Neuronal stem cell (in vitro differentiated cells): ENCODE measurements around the gene YBX1.
"Not testable (repeated sequence)": the region's sequence is repeated elsewhere in the genome, so short reads cannot be mapped to it uniquely, and the experiment has no call there.

Experiments used
- DNase-seq: peaks from one replicate; pipeline ENCODE4 v3.0.0-alpha.2; 2013; ENCODE audit warnings: low spot score
- H2AFZ ChIP-seq: one replicate; pipeline ENCODE4 v1.6.1; 2013; ENCODE audit warnings: mild to moderate bottlenecking, low read length, inconsistent platforms
- H2AK5ac ChIP-seq: 2 replicates; pipeline ENCODE4 v1.6.1; 2013; ENCODE audit warnings: low read depth, mild to moderate bottlenecking, inconsistent platforms, low read length, moderate library complexity, mixed read lengths
- H2BK120ac ChIP-seq: 2 replicates; pipeline ENCODE4 v1.6.1; 2013; ENCODE audit warnings: low read depth, mild to moderate bottlenecking, inconsistent platforms, low read length, moderate library complexity, mixed read lengths
- H2BK12ac ChIP-seq: one replicate; pipeline ENCODE4 v1.6.1; 2013; ENCODE audit warnings: low read length, inconsistent platforms
- H2BK15ac ChIP-seq: 2 replicates; pipeline ENCODE4 v1.6.1; 2013; ENCODE audit warnings: mild to moderate bottlenecking, low read length, inconsistent platforms, mixed read lengths
- H2BK5ac ChIP-seq: one replicate; pipeline ENCODE4 v1.6.1; 2013; ENCODE audit warnings: inconsistent platforms, mild to moderate bottlenecking, low read length, moderate library complexity
- H3K14ac ChIP-seq: one replicate; pipeline ENCODE4 v1.6.1; 2013; ENCODE audit warnings: low read length, inconsistent platforms
- H3K18ac ChIP-seq: 2 replicates; pipeline ENCODE4 v1.6.1; 2013; ENCODE audit warnings: low read length, inconsistent platforms
- H3K23ac ChIP-seq: 2 replicates; pipeline ENCODE4 v1.6.1; 2013; ENCODE audit warnings: low read depth, mild to moderate bottlenecking, mixed read lengths, low read length, inconsistent platforms; ENCODE audit not compliant: poor library complexity
- H3K27ac ChIP-seq: replicated peaks from 3 replicates; pipeline ENCODE4 v1.5.1; 2013; ENCODE audit warnings: low read length, inconsistent platforms
- H3K27me3 ChIP-seq, 3 experiments: 2 replicates each; pipeline ENCODE4 v1.6.1; 2013; ENCODE audit warnings: low read length in 3 of 3, mild to moderate bottlenecking in 2 of 3, inconsistent platforms in 1 of 3, low read depth in 1 of 3, mixed read lengths in 1 of 3, moderate library complexity in 1 of 3; ENCODE audit not compliant: control insufficient read depth in 3 of 3, insufficient read depth in 3 of 3
- H3K36me3 ChIP-seq, 2 donors: replicated peaks in 1 of 2; 2 replicates each; pipeline ENCODE4 v1.6.1; 2013; ENCODE audit warnings: low read length in 2 of 2; ENCODE audit not compliant: control insufficient read depth in 2 of 2, insufficient read depth in 2 of 2
- H3K4ac ChIP-seq: 2 replicates; pipeline ENCODE4 v1.6.1; 2013; ENCODE audit warnings: inconsistent platforms, mild to moderate bottlenecking, low read length, moderate library complexity
- H3K4me1 ChIP-seq, 2 donors: 1 replicate in 1 of 2; 2 replicates in 1 of 2; pipeline ENCODE4 v1.6.1; 2013; ENCODE audit warnings: low read length in 2 of 2, low read depth in 1 of 2; ENCODE audit not compliant: control insufficient read depth in 2 of 2, insufficient read depth in 1 of 2
- H3K4me2 ChIP-seq: one replicate; pipeline ENCODE4 v1.6.1; 2013; ENCODE audit warnings: mild to moderate bottlenecking, low read length, inconsistent platforms; ENCODE audit not compliant: insufficient read depth, poor library complexity, severe bottlenecking
- H3K4me3 ChIP-seq, 2 donors: 2 replicates each; pipeline ENCODE4 v1.5.1; 2013; ENCODE audit warnings: low read length in 2 of 2, mild to moderate bottlenecking in 2 of 2, inconsistent platforms in 1 of 2, moderate library complexity in 1 of 2
- H3K79me1 ChIP-seq: one replicate; pipeline ENCODE4 v1.6.1; 2013; ENCODE audit warnings: low read depth, mild to moderate bottlenecking, inconsistent platforms, low read length, moderate library complexity
- H3K9ac ChIP-seq: one replicate; pipeline ENCODE4 v1.6.1; 2013; ENCODE audit warnings: mild to moderate bottlenecking, low read depth, low read length, inconsistent platforms; ENCODE audit not compliant: poor library complexity
- H3K9me3 ChIP-seq, 2 donors: replicated peaks in 1 of 2; 2 replicates each; pipeline versions ENCODE3 to v1.6.1; 2013; ENCODE audit warnings: low read length in 2 of 2, mild to moderate bottlenecking in 2 of 2, inconsistent platforms in 1 of 2, low read depth in 1 of 2, mixed read lengths in 1 of 2, moderate library complexity in 1 of 2; ENCODE audit not compliant: control insufficient read depth in 2 of 2, insufficient read depth in 1 of 2
- H4K8ac ChIP-seq: one replicate; pipeline ENCODE4 v1.6.1; 2013; ENCODE audit warnings: low read depth, mild to moderate bottlenecking, inconsistent platforms, low read length, moderate library complexity
- H4K91ac ChIP-seq: one replicate; pipeline ENCODE4 v1.6.1; 2013; ENCODE audit warnings: low read length, low read depth, mild to moderate bottlenecking, inconsistent platforms; ENCODE audit not compliant: poor library complexity
- WGBS, 2 donors: extraction: QIAGEN DNeasy Blood & Tissue Kit; methylation state at CpG; one replicate each; pipeline ENCODE4 v1.1.7; 2013; ENCODE audit warnings: missing lambda C conversion rate in 2 of 2, mixed read lengths in 1 of 2; ENCODE audit not compliant: insufficient read length in 2 of 2, insufficient replicate concordance in 1 of 2; ENCODE audit errors: extremely low coverage in 2 of 2; 5-methylcytosine and 5-hydroxymethylcytosine counted together

The YBX1 gene

DNA sequence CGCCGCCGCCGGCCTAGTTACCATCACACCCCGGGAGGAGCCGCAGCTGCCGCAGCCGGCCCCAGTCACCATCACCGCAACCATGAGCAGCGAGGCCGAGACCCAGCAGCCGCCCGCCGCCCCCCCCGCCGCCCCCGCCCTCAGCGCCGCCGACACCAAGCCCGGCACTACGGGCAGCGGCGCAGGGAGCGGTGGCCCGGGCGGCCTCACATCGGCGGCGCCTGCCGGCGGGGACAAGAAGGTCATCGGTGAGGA is 193 bp downstream of the YBX1 start:
- peak overlapping the region; percentile 61 for H3K27ac ChIP-seq

DNA sequence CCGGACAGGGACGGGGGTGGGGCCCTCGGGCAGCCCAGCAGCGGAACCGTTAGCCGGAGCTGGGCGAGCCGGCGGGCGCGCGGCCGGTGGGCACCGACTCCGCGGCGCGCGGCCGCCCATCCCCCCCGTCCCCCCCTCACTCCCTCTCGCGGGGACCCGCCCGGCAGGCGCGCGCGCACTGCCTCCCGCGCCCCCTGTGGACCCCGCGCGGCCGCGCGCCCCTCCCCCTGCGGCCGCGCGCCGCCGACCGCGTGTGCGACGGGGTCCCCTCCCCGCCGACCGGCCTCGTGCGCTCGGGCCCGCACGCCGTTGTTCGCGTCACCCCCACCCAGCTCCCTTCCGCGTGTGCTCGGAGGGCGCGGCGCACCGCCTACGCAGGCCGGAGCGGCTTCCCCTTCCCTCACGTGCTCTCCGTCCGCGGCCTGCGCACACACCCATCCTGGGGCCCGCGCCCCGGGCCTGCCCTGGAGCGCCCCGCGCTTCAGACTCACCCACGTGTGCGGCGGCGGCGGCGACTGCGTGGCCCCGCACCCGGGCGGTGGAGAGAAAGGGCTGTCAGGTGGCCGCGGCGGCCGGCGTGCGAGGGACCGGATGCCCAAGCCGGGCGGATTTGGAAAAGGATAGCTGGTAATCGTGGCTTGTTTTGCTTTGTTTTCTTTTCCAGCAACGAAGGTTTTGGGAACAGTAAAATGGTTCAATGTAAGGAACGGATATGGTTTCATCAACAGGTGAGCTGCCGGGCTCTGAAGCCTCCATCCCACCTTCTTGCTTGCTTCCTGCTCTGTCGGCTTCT is 717 bp downstream of the YBX1 start:
- peak overlapping the region; percentile 96 for H3K9ac ChIP-seq
- peak overlapping the region; percentile 46 for H4K91ac ChIP-seq
- peak overlapping the region; percentile 89 for H3K18ac ChIP-seq
- H3K4ac ChIP-seq: no peak overlapping the region
- no peak overlapping the region for H2BK12ac ChIP-seq
- H3K14ac ChIP-seq: peak overlapping the region; percentile 56
- H3K36me3 ChIP-seq: peaks cover 20 to 47% of the 10 kb centered on the region in 2 donors
- H4K8ac ChIP-seq: no peak overlapping the region
- peak overlapping the region; percentile 59 for H3K23ac ChIP-seq
- H2BK5ac ChIP-seq: no peak overlapping the region
- peak overlapping the region; percentile 68 to 99 for H3K4me3 ChIP-seq
- peak overlapping the region; percentile 61 for H3K27ac ChIP-seq
- H3K4me2 ChIP-seq: peak overlapping the region; percentile 70
- peak; percentile 57 for DNase-seq
- no peak overlapping the region for H2AFZ ChIP-seq
- H3K27me3 ChIP-seq: no peaks in the 10 kb centered on the region
- no peaks in the 10 kb centered on the region for H3K79me1 ChIP-seq
- WGBS, 2 donors: no CpG with 5 or more reads among the region's 103 CpGs
- peaks cover 10 to 23% of the 10 kb centered on the region in 2 donors for H3K4me1 ChIP-seq
- H2AK5ac ChIP-seq: no peak overlapping the region
- no peaks in the 10 kb centered on the region for H3K9me3 ChIP-seq
- no peak overlapping the region for H2BK120ac ChIP-seq
- H2BK15ac ChIP-seq: no peak overlapping the region

More for the DNA sequence above, 193 bp downstream of the YBX1 start:
- H2AFZ ChIP-seq, H3K79me1 ChIP-seq, H2BK5ac ChIP-seq, H3K9me3 ChIP-seq, H3K27me3 ChIP-seq, H3K4me2 ChIP-seq, H2BK15ac ChIP-seq, H4K91ac ChIP-seq, H3K4ac ChIP-seq, H2BK120ac ChIP-seq, H2BK12ac ChIP-seq, H2AK5ac ChIP-seq, H3K14ac ChIP-seq, DNase-seq, H4K8ac ChIP-seq: not testable (repeated sequence)
- Histone ChIP-seq H3K36me3 (peaks cover 16 to 44% of the 10 kb centered on the region in 2 donors), H3K9ac (peak overlapping the region; percentile 90), H3K23ac (peak overlapping the region; percentile 94), H3K4me1 (peaks cover 10 to 23% of the 10 kb centered on the region in 2 donors), H3K4me3 (peak overlapping the region; percentile 68 to 99), H3K18ac (peak overlapping the region; percentile 89)
- WGBS, 2 donors: no CpG with 5 or more reads among the region's 33 CpGs

DNA sequence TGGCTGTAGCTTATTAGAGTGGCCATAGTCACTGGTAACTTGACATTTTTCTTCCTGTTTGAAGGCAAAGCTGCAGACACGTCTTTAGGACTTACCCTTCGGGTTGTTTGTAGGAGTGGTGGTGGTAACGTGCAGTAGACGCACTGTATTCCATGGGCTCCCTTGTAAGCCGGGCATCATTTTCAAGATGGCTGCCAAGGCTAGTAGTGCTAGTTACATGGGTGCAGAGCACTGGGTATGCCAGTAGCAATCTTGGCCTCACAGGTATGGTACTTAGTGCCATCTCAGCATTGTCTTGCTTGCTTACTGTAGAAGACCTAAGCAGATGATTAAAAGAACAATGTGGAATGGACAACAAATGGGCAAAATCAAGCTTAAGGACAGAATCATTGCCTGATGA is 1.9 kb downstream of the YBX1 start:
- DNase-seq: no peak
- H3K4me2 ChIP-seq: peak overlapping the region; percentile 48
- H3K9me3 ChIP-seq: no peaks in the 10 kb centered on the region
- H4K91ac ChIP-seq: no peak overlapping the region
- no peak overlapping the region for H2BK120ac ChIP-seq
- no peak overlapping the region for H2BK15ac ChIP-seq
- H3K4me3 ChIP-seq: peak overlapping the region; percentile 59 to 68
- no peak overlapping the region for H2BK5ac ChIP-seq
- no CpG with 5 or more reads among the region's 5 CpGs for WGBS, 2 donors
- H3K9ac ChIP-seq: peak overlapping the region; percentile 18
- H2AFZ ChIP-seq: no peak overlapping the region
- H3K4me1 ChIP-seq: peaks cover 10 to 23% of the 10 kb centered on the region in 2 donors
- no peak overlapping the region for H3K4ac ChIP-seq
- no peak overlapping the region for H3K27ac ChIP-seq
- no peak overlapping the region for H4K8ac ChIP-seq
- H3K18ac ChIP-seq: no peak overlapping the region
- H3K36me3 ChIP-seq: peaks cover 20 to 59% of the 10 kb centered on the region in 2 donors
- H3K23ac ChIP-seq: no peak overlapping the region
- no peaks in the 10 kb centered on the region for H3K79me1 ChIP-seq
- H2BK12ac ChIP-seq: no peak overlapping the region
- H2AK5ac ChIP-seq: no peak overlapping the region
- H3K27me3 ChIP-seq: no peaks in the 10 kb centered on the region
- no peak overlapping the region for H3K14ac ChIP-seq

DNA sequence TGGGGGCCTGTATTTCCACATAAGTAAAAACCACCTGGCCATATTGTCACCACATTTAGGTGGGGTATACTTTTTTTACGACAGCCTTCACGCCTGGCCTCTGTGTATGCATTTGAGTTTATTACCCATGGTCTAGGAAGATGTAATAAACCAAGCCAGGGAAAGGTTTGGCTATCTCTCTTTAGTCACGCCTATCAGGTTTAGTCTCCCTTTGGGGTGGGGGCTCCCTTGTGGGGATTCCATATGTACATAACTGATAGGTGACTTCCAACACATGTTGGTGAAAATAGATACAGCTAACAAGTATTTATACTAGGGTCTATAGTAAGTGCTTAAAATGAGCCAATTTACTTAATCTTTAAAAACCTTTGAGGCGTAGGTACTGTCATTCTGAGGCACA is 4.2 kb downstream of the YBX1 start:
- no peak overlapping the region for H3K23ac ChIP-seq
- no peak overlapping the region for H2AK5ac ChIP-seq
- H2BK5ac ChIP-seq: no peak overlapping the region
- H3K18ac ChIP-seq: no peak overlapping the region
- no peak overlapping the region for H3K4me3 ChIP-seq
- no peaks in the 10 kb centered on the region for H3K79me1 ChIP-seq
- peaks cover 20 to 81% of the 10 kb centered on the region in 2 donors for H3K36me3 ChIP-seq
- H3K4ac ChIP-seq: no peak overlapping the region
- no peak for DNase-seq
- peaks cover 10 to 18% of the 10 kb centered on the region in 2 donors for H3K4me1 ChIP-seq
- no CpG with 5 or more reads among the region's 4 CpGs for WGBS, 2 donors
- H3K9ac ChIP-seq: no peak overlapping the region
- no peak overlapping the region for H2AFZ ChIP-seq
- H3K14ac ChIP-seq: no peak overlapping the region
- no peak overlapping the region for H2BK12ac ChIP-seq
- H4K91ac ChIP-seq: no peak overlapping the region
- no peak overlapping the region for H2BK120ac ChIP-seq
- no peak overlapping the region for H3K4me2 ChIP-seq
- H3K27ac ChIP-seq: no peak overlapping the region
- H4K8ac ChIP-seq: no peak overlapping the region
- no peaks in the 10 kb centered on the region for H3K9me3 ChIP-seq
- no peak overlapping the region for H2BK15ac ChIP-seq
- H3K27me3 ChIP-seq: no peaks in the 10 kb centered on the region
